Measurements from ENCODE around the gene KRT17. TPM values are rescaled to one million over a fixed set of nuclear protein-coding genes. Genes with fewer than 3 reads are reported as not detected.

KRT17 gene
- total RNA-seq, 4 donors from 2014 or later, result 0.58 to 5.6 (median 1.2) TPM; not detected in 1

- 86% methylated on average over 3 of the region's 15 CpGs for WGBS
- H3K27me3 ChIP-seq, result peaks cover 0 to 3% (median 0%) of the 10 kb centered on the region in 4 donors
- TF ChIP-seq EP300 (IDR thresholded peaks at IDR 0.05) (no peak), POLR2AphosphoS5 (IDR thresholded peaks at IDR 0.05) (no peak), CTCF (IDR thresholded peaks at IDR 0.05) (no peak), POLR2A (IDR thresholded peaks at IDR 0.05; ENCODE audit: low read depth) (no peak)
These were observed 26.6 kb upstream of the KRT17 start for GRCh38 chr17:41650794-41651624.

GRCh38 chr17:41649923-41650519 lies 25.6 kb upstream of the KRT17 start:
- H3K4me1 ChIP-seq, result peaks cover 12 to 58% (median 43%) of the 10 kb centered on the region in 4 donors
- no peak overlapping the region for H3K4me3 ChIP-seq
- no peak for DNase-seq (ENCODE audit: extremely low spot score)
- peak overlapping the region in 2 of 4 donors; percentile 69 to 71 for H3K27ac ChIP-seq (replicated peaks in 1 of 4)
- H3K36me3 ChIP-seq, result no peaks in the 10 kb centered on the region
- H3K27me3 ChIP-seq, result peaks cover 0 to 3% (median 0%) of the 10 kb centered on the region in 4 donors
- H3K9me3 ChIP-seq, result no peaks in the 10 kb centered on the region
- intact Hi-C loops (cut with DNase I), result loop anchor here (2.0 to 5.0 kb wide), 5 partner anchors 13 to 848 kb away; no protein-coding TSS in a partner anchor
- 92% methylated on average over 10 of the region's 10 CpGs for WGBS
- TF ChIP-seq POLR2AphosphoS5 (IDR thresholded peaks at IDR 0.05) (no peak), POLR2A (IDR thresholded peaks at IDR 0.05; ENCODE audit: low read depth) (no peak), CTCF (IDR thresholded peaks at IDR 0.05) (no peak), EP300 (IDR thresholded peaks at IDR 0.05) (no peak)

More at GRCh38 chr17:41650794-41651624, 26.6 kb upstream of the KRT17 start:
- H3K27ac ChIP-seq (replicated peaks in 1 of 4), result peak overlapping the region; percentile 69 to 74 (median 72)
- DNase-seq (ENCODE audit: extremely low spot score), result no peak
- peaks cover 12 to 58% (median 45%) of the 10 kb centered on the region in 4 donors for H3K4me1 ChIP-seq
- H3K9me3 ChIP-seq, result no peaks in the 10 kb centered on the region
- no peaks in the 10 kb centered on the region for H3K36me3 ChIP-seq
- intact Hi-C loops (cut with DNase I), result no loop called here
- H3K4me3 ChIP-seq, result peak overlapping the region in 2 of 4 donors; percentile 24 to 30

GRCh38 chr17:41648411-41649195 lies 24.2 kb upstream of the KRT17 start:
- Histone ChIP-seq H3K4me1 (peaks cover 12 to 44% (median 38%) of the 10 kb centered on the region in 4 donors), H3K27me3 (peaks cover 0 to 3% (median 0%) of the 10 kb centered on the region in 4 donors), H3K4me3 (peak overlapping the region; percentile 41 to 58 (median 46)), H3K27ac (replicated peaks in 1 of 4) (peak overlapping the region; percentile 47 to 60 (median 54)), H3K9me3 (no peaks in the 10 kb centered on the region), H3K36me3 (no peaks in the 10 kb centered on the region)
- intact Hi-C loops (cut with DNase I), result loop anchor here (2.0 to 5.0 kb wide), 5 partner anchors 14 to 846 kb away; no protein-coding TSS in a partner anchor
- peak in 1 of 2 donors; percentile 63 for TF ChIP-seq POLR2AphosphoS5 (IDR thresholded peaks at IDR 0.05)
- no peak for TF ChIP-seq POLR2A (IDR thresholded peaks at IDR 0.05; ENCODE audit: low read depth)
- peak; percentile 93 to 94 (median 93) for TF ChIP-seq CTCF (IDR thresholded peaks at IDR 0.05)
- no peak for TF ChIP-seq EP300 (IDR thresholded peaks at IDR 0.05)
- 11% methylated on average over 32 of the region's 39 CpGs for WGBS
- peak; percentile 94 for DNase-seq (ENCODE audit: extremely low spot score)

- peak overlapping the region; percentile 47 to 60 (median 54) for H3K27ac ChIP-seq (replicated peaks in 1 of 4)
- peak overlapping the region; percentile 41 to 58 (median 46) for H3K4me3 ChIP-seq
- no peaks in the 10 kb centered on the region for H3K9me3 ChIP-seq
- H3K36me3 ChIP-seq, result no peaks in the 10 kb centered on the region
- WGBS, result 4% methylated on average over 8 of the region's 22 CpGs
- peak; percentile 95 for DNase-seq (ENCODE audit: extremely low spot score)
- TF ChIP-seq POLR2A (IDR thresholded peaks at IDR 0.05; ENCODE audit: low read depth), result no peak
- TF ChIP-seq POLR2AphosphoS5 (IDR thresholded peaks at IDR 0.05), result no peak
- peak; percentile 93 to 95 (median 94) for TF ChIP-seq CTCF (IDR thresholded peaks at IDR 0.05)
- peaks cover 12 to 44% (median 38%) of the 10 kb centered on the region in 4 donors for H3K4me1 ChIP-seq
- intact Hi-C loops (cut with DNase I), result loop anchor here (1.0 to 5.0 kb wide), 6 partner anchors 15 to 846 kb away; no protein-coding TSS in a partner anchor
- peaks cover 0 to 3% (median 0%) of the 10 kb centered on the region in 4 donors for H3K27me3 ChIP-seq
These were observed 23.6 kb upstream of the KRT17 start for GRCh38 chr17:41647940-41648410.
